ENCODE measurements around the gene COASY.
"Not testable (repeated sequence)": the region's sequence is repeated elsewhere in the genome, so short reads cannot be mapped to it uniquely, and the experiment has no call there.

The COASY gene

GRCh38 chr17:42531455-42532354, 30.2 kb upstream of the COASY start:
- DNase-seq (ENCODE audit: low read depth, low spot score): peak; percentile 90

- no peak for DNase-seq (ENCODE audit: low read depth, low spot score)
Measured at GRCh38 chr17:42535155-42536047, 26.5 kb upstream of the COASY start.

- DNase-seq (ENCODE audit: low read depth, low spot score): peak; percentile 85
Measured at GRCh38 chr17:42536048-42536371, 25.9 kb upstream of the COASY start, which contains the start of gene NAGLU. NAGLU (plus strand) TSS chr17:42536241; CDS start chr17:42536273, 32 bp downstream.

GRCh38 chr17:42536372-42537155, 25.4 kb upstream of the COASY start:
- peak; percentile 85 for DNase-seq (ENCODE audit: low read depth, low spot score)

GRCh38 chr17:42537156-42537805, 24.7 kb upstream of the COASY start:
- DNase-seq (ENCODE audit: low read depth, low spot score): no peak

GRCh38 chr17:42537826-42538451, 24.0 kb upstream of the COASY start:
- DNase-seq (ENCODE audit: low read depth, low spot score): no peak

GRCh38 chr17:42538482-42538881, 23.5 kb upstream of the COASY start:
- DNase-seq (ENCODE audit: low read depth, low spot score): no peak

- DNase-seq (ENCODE audit: low read depth, low spot score): not testable (repeated sequence)
Measured at GRCh38 chr17:42540558-42540957, 21.4 kb upstream of the COASY start.

- no peak for DNase-seq (ENCODE audit: low read depth, low spot score)
Measured at GRCh38 chr17:42541041-42541833, 20.7 kb upstream of the COASY start.

- DNase-seq (ENCODE audit: low read depth, low spot score): no peak
Measured at GRCh38 chr17:42543190-42544079, 18.5 kb upstream of the COASY start.

GRCh38 chr17:42544874-42545283, 17.1 kb upstream of the COASY start:
- no peak for DNase-seq (ENCODE audit: low read depth, low spot score)

- DNase-seq (ENCODE audit: low read depth, low spot score): not testable (repeated sequence)
Measured at GRCh38 chr17:42545755-42546505, 16.0 kb upstream of the COASY start.

- no peak for DNase-seq (ENCODE audit: low read depth, low spot score)
Measured at GRCh38 chr17:42547001-42547461, 14.9 kb upstream of the COASY start.

GRCh38 chr17:42547698-42548069, 14.3 kb upstream of the COASY start:
- no peak for DNase-seq (ENCODE audit: low read depth, low spot score)

- DNase-seq (ENCODE audit: low read depth, low spot score): peak; percentile 93
Measured at GRCh38 chr17:42548070-42548837, 13.7 kb upstream of the COASY start.

- no peak for DNase-seq (ENCODE audit: low read depth, low spot score)
Measured at GRCh38 chr17:42548993-42549755, 12.8 kb upstream of the COASY start.

Data from ELF-1 (cell line).